Nephron progenitor cell (in vitro differentiated cells): ENCODE measurements around the gene PGC.

Experiments used
- DNase-seq: peaks from one replicate; pipeline ENCODE4 v3.0.0; 2021
- H3K27ac Mint-ChIP-seq: 2 replicates; pipeline ENCODE4 v1.8.0; 2021; ENCODE audit warnings: mild to moderate bottlenecking, moderate library complexity, mixed read lengths
- H3K27me3 Mint-ChIP-seq: 2 replicates; pipeline ENCODE4 v1.8.0; 2021; ENCODE audit warnings: mild to moderate bottlenecking, low read depth, mixed read lengths; ENCODE audit not compliant: poor library complexity
- H3K36me3 Mint-ChIP-seq: 2 replicates; pipeline ENCODE4 v1.8.0; 2021; ENCODE audit warnings: low read depth, mixed read lengths
- H3K4me1 Mint-ChIP-seq: 2 replicates; pipeline ENCODE4 v1.8.0; 2021; ENCODE audit warnings: mixed read lengths
- H3K4me3 Mint-ChIP-seq: 2 replicates; pipeline ENCODE4 v1.8.0; 2021; ENCODE audit warnings: mild to moderate bottlenecking, moderate library complexity, mixed read lengths
- H3K9me3 Mint-ChIP-seq: 2 replicates; pipeline ENCODE4 v1.8.0; 2021; ENCODE audit warnings: mild to moderate bottlenecking, moderate library complexity, mixed read lengths
- CTCF ChIP-seq: fragments of 200-600 bp; sonication (generic); IDR thresholded peaks from 2 replicates; pipeline ENCODE4 v1.5.0; 2021; ENCODE audit warnings: antibody characterized with exemption

Gene PGC

GRCh38 chr6:41717392-41717736 lies 29.8 kb downstream of the PGC start:
- no peaks in the 10 kb centered on the region for H3K36me3 Mint-ChIP-seq
- H3K4me1 Mint-ChIP-seq: peaks cover 45% of the 10 kb centered on the region
- no peak for DNase-seq
- peaks cover 6% of the 10 kb centered on the region for H3K27me3 Mint-ChIP-seq
- peak overlapping the region; percentile 40 for H3K27ac Mint-ChIP-seq
- no peak overlapping the region for H3K4me3 Mint-ChIP-seq
- no peak for TF ChIP-seq CTCF
- H3K9me3 Mint-ChIP-seq: no peaks in the 10 kb centered on the region

DNA sequence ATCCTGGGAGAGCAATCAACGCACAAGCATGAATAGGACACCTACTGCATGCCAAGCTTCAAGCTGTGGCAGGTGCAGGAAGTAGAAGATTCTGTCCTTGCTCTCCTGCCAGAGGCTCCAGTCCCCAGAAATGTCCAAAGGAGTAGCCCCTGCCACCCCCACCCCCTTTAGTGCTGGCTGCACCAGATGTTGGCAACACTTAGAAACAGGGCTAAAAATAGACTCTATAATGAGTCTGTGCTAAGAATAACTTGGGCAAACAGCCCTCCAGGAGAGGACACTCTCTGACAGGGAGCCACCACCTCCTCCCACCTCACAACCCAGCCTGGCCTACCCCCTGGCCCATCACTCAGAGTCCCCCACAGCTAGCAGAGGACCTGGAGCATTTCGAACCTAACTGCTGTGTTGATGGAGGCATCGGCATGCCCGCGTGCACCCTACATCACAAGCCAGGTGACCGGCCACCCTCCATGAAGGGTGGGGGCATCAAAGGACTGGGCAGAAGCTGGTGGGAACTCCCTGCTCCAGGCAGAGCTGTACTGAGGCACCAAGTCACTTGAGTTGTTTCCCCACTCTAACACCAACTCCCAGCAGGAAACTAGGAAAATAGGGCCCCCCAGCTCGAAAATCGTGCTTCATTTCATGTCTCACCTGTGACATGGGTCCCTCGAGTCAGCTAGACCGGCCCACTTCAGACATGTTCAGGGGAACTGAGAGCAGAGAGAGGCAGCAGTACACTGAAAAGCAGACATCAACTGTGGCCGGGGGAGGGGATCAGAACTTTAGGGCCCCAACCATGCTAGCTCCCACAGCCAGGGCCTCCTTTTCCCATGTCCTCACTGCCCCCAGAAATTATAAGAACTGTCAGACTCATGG lies 30.4 kb downstream of the PGC start:
- no peak for DNase-seq
- no peaks in the 10 kb centered on the region for H3K9me3 Mint-ChIP-seq
- H3K4me3 Mint-ChIP-seq: no peak overlapping the region
- TF ChIP-seq CTCF: no peak
- no peaks in the 10 kb centered on the region for H3K36me3 Mint-ChIP-seq
- peak overlapping the region; percentile 40 for H3K27ac Mint-ChIP-seq
- H3K27me3 Mint-ChIP-seq: peaks cover 6% of the 10 kb centered on the region
- peaks cover 45% of the 10 kb centered on the region for H3K4me1 Mint-ChIP-seq

GRCh38 chr6:41715795-41716515 lies 31.2 kb downstream of the PGC start:
- Mint-ChIP-seq H3K9me3 (no peaks in the 10 kb centered on the region), H3K4me3 (no peak overlapping the region), H3K4me1 (peaks cover 45% of the 10 kb centered on the region), H3K27ac (no peak overlapping the region), H3K27me3 (peaks cover 6% of the 10 kb centered on the region), H3K36me3 (no peaks in the 10 kb centered on the region)
- no peak for TF ChIP-seq CTCF
- DNase-seq: no peak

GRCh38 chr6:41714556-41715273 lies 32.5 kb downstream of the PGC start:
- Mint-ChIP-seq H3K36me3 (no peaks in the 10 kb centered on the region), H3K27me3 (peaks cover 13% of the 10 kb centered on the region), H3K4me3 (no peak overlapping the region), H3K4me1 (peaks cover 41% of the 10 kb centered on the region), H3K9me3 (no peaks in the 10 kb centered on the region), H3K27ac (no peak overlapping the region)
- no peak for DNase-seq
- TF ChIP-seq CTCF: no peak

- no peak for DNase-seq
- Mint-ChIP-seq H3K36me3 (no peaks in the 10 kb centered on the region), H3K4me1 (peaks cover 36% of the 10 kb centered on the region), H3K9me3 (no peaks in the 10 kb centered on the region), H3K4me3 (no peak overlapping the region), H3K27me3 (peaks cover 17% of the 10 kb centered on the region), H3K27ac (peak overlapping the region; percentile 36)
- TF ChIP-seq CTCF: no peak
These were observed 33.4 kb downstream of the PGC start for GRCh38 chr6:41713650-41714291.
